ENCODE data around the gene CASP14.
A peak's percentile ranks its signal among the peaks of the same experiment; 100 is the strongest.
"Not testable (repeated sequence)": the region's sequence is repeated elsewhere in the genome, so short reads cannot be mapped to it uniquely, and the experiment has no call there.

The CASP14 gene

DNA sequence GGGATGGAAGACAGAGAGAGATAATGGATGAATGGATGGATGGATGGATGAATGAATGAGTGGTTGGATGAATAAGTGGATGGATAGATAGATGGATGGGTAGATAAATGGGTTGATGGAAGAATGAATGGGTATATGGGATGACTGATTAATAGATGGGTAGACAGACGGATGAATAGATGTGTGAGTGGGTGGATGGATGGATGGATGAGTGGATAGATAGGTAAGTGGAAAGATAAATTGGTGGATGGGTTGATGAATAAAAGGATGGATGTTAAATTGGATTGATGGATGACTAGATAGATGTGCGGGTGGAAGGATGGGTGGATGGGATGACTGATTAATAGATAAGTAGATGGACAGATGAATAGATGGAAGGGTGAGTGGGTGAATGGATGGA is 1.4 kb downstream of the CASP14 start:
- DNase-seq: no peak
- in situ Hi-C loops (cut with MboI; ENCODE audit: low pct_unique_long_range_greater_than_20kb, low sequenced_read_pairs): no loop called here

DNA sequence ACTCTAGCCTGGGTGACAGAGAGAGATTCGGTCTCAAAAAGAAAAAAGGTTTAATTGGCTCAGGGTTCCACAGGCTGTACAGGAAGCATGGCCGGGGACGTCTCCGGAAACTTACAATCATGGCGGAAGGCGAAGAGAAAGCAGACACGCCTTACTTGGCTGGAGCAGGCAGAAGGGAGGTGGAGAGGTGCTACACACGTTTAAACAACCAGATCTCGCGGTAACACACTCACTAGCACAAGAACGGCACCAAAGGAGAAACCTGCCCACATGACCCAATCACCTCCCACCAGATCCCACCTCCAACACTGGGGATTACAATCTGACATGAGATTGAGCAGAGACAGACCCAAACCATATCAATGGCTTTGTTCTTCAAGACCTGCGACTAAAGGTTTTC is 12.8 kb downstream of the CASP14 start:
- in situ Hi-C loops (cut with MboI; ENCODE audit: low pct_unique_long_range_greater_than_20kb, low sequenced_read_pairs): no loop called here
- DNase-seq: no peak

DNA sequence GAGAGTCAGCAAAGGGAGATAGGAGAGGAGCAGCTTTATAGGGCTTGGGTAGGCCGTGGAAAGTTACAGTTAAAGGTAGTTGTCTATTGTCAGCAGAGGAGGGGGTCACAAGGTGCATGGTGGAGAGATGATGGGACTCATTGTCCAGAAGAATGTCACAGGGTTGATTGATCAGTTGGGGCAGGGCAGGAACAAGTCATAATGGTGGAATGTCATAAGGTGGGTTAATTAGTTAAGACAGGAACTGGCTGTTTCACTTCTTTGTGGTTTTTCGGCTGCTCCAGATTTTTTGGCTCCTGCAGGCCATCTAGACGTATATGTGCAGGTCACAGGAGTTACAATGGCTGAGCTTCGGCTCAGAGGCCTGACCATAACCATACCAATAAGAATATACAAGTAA is 21.1 kb downstream of the CASP14 start:
- in situ Hi-C loops (cut with MboI; ENCODE audit: low pct_unique_long_range_greater_than_20kb, low sequenced_read_pairs); DNase-seq: not testable (repeated sequence)

DNA sequence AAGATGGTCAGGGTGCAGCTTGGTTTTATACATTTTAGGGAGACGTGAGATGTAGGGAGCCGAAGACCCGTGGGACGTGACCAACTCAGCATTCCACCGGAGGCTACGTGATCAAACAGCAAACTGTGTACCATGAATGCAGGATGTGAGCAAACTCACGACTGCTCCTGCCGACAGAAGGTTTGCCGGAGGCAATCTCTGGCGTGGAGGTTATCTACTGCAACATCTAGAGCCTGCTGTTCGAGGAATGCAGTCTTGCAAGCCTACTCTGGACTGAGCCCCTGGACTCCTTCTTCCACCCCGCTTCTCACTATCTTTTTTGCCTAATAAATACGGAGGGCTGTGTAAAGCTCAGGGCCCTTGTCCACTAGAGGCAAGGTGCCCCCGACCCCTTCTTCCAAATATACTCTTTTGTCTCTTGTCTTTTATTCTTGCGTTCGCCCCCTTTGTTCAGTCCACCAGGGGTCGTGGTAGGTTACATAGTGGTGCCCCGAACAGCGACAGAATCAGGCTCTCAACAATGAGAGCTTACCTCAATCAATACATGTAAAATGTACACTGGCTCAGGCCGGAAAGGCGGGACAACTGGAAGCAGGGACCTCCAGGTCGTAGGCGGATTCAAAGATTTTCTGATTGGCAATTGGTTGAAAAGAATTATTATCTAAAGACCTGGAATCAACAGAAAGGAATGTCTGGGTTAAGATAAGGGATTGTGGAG is 23.8 kb downstream of the CASP14 start:
- in situ Hi-C loops (cut with MboI; ENCODE audit: low pct_unique_long_range_greater_than_20kb, low sequenced_read_pairs): no loop called here

DNA sequence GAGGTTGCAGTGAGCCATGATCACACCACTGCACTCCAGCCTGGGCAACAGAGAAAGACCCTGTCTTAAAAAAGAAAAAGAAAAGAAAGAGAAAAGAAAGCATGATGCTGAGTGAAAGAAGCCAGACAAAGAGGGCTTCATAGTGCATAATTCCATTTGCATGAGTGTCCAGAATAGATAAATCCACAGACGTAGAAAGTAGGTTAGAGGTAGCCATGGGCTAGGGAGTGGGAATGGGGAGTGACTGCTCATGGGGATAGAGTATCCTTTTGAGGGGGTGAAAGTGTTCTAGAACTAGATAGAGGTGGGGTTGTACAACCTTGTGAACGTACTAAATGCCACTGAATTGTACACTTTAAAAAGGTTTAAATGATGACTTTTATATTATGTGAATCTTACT is 25.1 kb downstream of the CASP14 start:
- in situ Hi-C loops (cut with MboI; ENCODE audit: low pct_unique_long_range_greater_than_20kb, low sequenced_read_pairs): no loop called here
- no peak for DNase-seq

More for the DNA sequence above, 23.8 kb downstream of the CASP14 start:
- peak; percentile 4 for DNase-seq

DNA sequence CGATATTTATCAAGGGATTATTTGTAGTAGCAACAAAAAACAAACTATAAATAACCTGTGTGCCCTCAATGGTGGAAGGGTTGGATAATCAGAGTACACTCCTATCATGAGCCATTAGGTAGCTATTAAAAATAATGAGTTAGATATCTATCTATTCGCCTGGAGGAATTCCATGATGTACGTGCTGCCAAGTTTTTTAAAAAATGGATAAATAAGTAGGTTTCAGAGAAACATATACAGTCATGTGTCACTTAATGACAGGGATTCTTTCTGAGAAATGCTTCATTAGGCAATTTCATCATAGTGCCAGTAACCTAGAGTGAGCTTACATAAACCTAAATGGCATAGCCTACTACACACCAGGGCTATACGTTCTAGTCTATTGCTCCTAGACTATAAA is 26.5 kb downstream of the CASP14 start:
- no peak for DNase-seq
- in situ Hi-C loops (cut with MboI; ENCODE audit: low pct_unique_long_range_greater_than_20kb, low sequenced_read_pairs): no loop called here

DNA sequence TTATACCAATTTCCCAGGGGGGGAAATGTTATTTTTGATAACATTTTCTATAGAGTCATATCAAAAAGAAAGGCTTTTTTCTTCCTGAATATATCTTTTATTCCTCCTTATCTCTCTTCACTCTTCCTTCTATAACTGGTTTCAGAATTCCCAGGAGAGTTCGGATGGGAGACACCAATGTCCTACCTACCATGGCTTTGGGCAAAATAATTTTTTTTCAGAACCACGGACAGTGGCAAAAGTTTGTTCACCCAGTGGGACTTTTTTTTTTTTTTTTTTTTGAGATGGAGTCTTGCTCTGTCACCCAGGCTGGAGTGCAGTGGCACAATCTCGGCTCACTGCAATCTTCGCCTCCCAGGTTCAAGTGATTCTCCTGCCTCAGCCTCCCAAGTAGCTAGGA is 30.7 kb downstream of the CASP14 start:
- in situ Hi-C loops (cut with MboI; ENCODE audit: low pct_unique_long_range_greater_than_20kb, low sequenced_read_pairs): not testable (repeated sequence)
- peak; percentile 16 for DNase-seq

DNA sequence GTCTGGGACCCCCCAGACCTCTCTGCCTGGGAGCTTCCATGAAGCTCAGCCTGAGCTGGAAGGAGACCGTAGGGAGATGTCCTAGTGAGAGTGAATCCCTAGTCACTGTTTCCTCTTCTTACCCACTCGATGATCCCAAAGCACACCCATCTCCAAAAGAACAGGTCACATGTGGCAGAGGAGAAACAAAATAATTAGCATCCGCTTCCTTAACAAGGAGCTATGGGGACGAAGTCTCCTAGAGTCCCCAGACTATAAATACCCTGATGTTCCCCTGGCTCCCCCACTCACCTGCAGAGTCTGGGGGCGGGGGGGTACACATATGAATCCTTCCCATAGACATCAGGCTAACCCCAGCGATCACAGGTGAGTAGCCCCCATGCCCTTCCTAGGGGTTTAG is 32.6 kb downstream of the CASP14 start, which contains the start of gene OR1I1:
TSS of gene OR1I1 (plus strand) at position 301 of the 400 bp plus-strand sequence. CDS start 4,855 bp downstream, outside the sequence.
- in situ Hi-C loops (cut with MboI; ENCODE audit: low pct_unique_long_range_greater_than_20kb, low sequenced_read_pairs): no loop called here

DNA sequence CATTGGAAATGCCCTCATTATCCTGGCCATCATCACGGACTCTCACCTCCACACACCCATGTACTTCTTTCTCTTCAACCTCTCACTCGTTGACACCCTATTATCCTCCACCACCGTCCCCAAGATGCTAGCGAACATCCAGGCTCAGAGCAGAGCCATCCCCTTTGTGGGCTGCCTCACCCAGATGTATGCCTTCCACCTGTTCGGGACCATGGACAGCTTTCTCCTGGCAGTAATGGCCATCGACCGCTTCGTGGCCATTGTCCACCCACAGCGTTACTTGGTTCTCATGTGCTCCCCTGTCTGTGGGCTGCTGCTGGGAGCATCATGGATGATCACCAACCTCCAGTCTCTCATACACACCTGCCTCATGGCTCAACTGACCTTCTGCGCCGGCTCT is 37.9 kb downstream of the CASP14 start:
- DNase-seq: no peak
- in situ Hi-C loops (cut with MboI; ENCODE audit: low pct_unique_long_range_greater_than_20kb, low sequenced_read_pairs): no loop called here

More for the DNA sequence above, 32.6 kb downstream of the CASP14 start, which contains the start of gene OR1I1:
- DNase-seq: no peak

DNA sequence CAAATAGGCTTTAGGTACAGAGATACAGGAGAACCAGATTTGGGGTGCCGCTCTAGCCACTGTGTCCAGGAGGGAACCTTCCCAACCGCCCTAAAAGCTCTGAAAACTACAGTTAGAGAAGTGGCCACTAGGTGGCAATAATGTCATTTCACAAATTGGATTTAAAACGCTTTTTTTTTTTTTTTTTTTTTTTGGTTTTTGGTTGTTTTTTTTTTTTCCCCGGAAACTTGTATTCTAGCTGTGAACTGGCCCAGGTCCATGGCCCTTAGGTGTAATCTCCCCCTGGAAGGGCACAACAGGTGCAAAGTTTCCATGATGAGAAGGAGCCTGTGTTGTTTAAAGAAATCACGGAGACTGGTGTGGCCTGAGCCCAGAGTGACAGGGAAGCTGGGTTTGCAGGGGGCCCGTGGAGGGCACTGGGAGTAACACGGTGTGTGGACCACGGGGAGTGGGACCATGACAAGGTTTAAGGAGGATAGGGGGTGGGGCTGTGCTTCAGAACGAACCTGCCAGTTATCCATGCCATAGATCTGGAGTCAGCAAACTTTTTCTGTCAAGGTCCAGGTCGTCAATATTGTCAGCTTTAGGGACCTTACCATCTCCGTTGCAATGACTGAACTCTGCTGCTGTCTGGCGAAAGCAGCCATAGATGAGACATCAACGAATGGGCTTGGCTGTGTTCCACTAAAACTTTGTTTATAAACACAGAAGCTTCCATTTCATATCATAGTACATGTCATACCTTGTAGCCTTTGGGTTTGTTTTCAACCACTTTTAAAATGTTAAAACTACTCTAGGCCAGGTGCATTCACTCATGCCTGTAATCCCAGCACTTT is 42.9 kb downstream of the CASP14 start:
- DNase-seq: peak; percentile 79
- in situ Hi-C loops (cut with MboI; ENCODE audit: low pct_unique_long_range_greater_than_20kb, low sequenced_read_pairs): no loop called here

DNA sequence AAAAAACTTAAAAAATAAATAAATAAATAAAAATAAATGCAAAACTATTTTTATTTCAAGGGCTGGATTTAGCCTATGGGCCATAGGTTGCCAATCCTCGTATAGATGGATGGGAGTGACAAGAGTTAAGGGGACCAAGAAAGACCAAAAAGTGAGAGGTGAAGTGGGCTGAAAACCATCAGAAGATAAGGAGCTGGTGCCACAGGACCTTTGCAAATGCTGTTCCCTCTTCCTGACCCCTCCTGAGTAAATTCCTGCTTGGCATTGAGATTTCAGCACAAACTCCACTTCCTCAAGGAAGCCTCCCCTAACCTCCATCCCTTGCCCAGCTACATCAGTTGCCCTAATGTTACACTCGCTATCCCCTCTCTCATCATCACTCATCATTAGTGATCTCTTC is 43.7 kb downstream of the CASP14 start:
- no peak for DNase-seq
- in situ Hi-C loops (cut with MboI; ENCODE audit: low pct_unique_long_range_greater_than_20kb, low sequenced_read_pairs): no loop called here

DNA sequence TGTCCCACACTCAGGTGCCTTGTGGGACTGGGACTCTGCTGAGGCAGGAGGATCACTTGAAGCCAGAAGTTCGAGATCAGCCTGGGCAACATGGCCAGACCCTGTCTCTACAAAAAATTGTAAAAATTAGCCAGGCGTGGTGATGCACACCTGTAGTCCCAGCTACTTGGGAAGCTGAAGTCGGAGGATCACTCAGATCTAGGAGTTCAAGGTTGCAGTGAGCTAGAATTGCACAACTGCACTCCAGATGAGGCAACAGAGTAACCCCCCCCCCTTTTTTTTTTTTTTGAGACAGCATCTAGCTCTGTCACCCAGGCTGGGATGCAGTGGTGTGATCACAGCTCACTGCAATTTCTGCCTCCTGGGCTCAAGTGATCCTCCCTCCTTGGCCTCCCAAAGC is 46.9 kb downstream of the CASP14 start:
- in situ Hi-C loops (cut with MboI; ENCODE audit: low pct_unique_long_range_greater_than_20kb, low sequenced_read_pairs): no loop called here
- DNase-seq: no peak

DNA sequence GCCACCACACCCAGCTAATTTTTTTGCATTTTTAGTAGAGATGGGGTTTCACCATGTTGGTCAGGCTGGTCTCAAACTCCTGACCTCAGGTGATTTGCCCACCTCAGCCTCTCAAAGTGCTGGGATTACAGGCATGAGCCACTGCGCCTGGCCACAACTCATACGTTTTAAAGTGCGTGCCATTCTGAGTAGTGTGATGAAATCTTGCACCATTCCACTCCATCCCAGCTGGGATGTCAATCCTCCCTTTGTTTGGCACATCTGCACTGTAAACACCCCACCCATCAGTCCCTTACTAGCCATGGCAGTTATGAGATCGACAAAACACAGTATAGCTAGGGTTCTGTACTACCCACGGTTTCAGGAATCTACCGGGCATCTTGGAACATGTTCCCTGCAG is 48.7 kb downstream of the CASP14 start:
- in situ Hi-C loops (cut with MboI; ENCODE audit: low pct_unique_long_range_greater_than_20kb, low sequenced_read_pairs); DNase-seq: not testable (repeated sequence)

DNA sequence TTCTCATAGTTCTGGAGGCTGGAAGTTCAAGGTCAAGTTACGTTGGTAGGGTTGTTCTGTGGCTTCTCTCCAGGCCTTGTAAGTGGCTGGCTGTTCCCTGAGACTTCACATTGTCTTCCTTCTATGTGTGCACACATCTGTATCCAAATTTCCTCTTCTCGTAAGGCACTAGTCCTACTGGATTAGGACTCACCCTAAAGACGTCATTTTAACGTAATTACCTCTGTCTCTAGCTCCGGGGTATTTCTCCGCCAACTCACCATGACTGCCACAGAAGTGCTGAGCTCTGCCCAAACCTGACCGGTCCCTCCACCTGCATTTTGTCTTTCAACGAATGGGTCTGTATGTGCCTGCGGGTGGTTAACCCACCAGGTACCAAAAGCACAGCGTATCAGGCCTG is 49.2 kb downstream of the CASP14 start:
- in situ Hi-C loops (cut with MboI; ENCODE audit: low pct_unique_long_range_greater_than_20kb, low sequenced_read_pairs): no loop called here
- no peak for DNase-seq

DNA sequence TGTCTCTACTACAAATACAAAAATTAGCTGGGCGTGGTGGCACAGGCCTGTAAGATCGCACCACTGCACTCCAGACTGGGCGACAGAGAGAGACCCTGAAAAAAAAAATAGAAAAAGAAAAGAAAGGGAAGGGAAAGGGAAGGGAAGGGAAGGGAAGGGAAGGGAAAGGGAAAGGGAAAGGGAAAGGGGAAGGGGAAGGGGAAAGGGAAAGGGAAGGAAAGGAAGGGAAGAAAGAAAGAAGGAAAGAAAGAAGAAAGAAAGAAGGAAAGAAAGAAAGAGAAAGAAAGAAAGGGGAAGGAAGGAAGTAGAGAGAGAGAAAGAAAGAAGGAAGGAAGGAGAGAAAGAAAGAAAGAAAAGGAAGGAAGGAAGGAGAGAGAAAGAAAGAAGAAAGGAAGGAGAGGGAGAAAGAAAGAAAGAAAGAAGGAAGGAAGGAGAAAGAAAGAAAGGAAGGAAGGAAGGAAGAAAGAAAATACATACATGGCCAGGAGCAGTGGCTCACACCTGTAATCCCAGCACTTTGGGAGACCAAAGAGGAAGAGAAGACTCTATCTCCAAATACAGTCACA is 49.8 kb downstream of the CASP14 start:
- DNase-seq: no peak
- in situ Hi-C loops (cut with MboI; ENCODE audit: low pct_unique_long_range_greater_than_20kb, low sequenced_read_pairs): no loop called here

DNA sequence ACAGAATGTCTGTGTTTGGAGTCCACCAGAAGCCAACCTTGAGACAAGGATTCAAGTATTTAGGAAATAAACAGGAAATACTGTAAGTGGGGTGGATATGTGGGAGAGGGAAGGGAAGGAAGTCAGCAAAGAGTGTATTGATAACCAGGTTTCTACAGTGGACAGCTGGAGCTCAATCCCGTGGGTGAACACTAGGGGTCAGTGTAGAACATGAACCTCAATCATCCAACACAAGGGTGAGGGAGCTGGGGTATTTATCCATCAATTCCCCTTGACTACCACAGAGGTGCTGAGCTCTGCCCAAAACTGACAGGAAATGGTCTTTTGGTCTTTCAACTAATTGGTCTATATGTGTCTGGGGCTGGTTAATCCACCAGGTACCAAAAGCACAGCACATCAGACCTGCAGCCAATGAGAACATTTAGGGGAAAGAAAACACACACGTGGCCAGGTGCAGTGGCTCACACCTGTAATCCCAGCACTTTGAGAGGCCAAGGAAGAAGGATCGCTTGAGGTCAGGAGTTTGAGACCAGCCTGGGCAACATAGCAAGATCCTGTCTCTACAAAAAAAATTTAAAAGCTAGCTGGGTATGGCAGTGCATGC is 52.3 kb downstream of the CASP14 start:
- DNase-seq: peak; percentile 84

DNA sequence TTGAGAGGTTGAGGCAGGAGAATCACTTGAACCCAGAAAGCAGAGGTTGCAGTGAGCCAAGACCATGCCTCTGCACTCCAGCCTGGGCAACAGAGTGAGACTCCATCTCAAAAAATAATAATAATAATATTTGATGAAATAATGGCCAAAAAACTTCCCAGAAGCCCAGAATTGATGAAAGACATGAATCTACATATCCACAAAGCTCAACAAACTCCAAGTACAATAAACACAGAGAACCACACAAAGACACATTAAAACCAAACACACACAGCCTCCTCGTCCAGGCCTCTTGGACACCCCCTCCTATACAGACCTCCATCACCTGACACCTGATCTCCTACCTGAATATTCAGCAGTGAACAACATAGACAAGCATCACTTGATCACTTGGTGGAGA is 54.7 kb downstream of the CASP14 start:
- no peak for DNase-seq
- in situ Hi-C loops (cut with MboI; ENCODE audit: low pct_unique_long_range_greater_than_20kb, low sequenced_read_pairs): no loop called here

More for the DNA sequence above, 52.3 kb downstream of the CASP14 start:
- in situ Hi-C loops (cut with MboI; ENCODE audit: low pct_unique_long_range_greater_than_20kb, low sequenced_read_pairs): no loop called here

DNA sequence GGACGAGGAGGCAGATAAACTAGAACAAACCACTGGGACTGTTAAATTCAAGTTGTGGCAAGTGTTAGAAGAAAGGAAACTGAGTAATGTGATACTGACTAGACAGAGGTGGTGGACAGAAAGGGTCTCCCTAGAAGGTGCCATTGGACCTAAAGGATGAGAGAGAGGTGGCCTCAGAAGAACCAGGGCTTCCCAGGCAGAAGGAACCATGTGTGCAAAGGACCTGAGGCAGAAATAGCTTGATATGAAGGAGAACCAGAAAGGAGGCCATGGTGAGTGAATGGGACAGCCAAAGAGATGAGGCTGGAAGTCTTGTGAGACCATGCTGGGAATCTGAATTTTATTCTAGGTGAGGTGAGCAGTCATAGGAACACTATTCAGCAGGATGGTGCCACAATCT is 55.1 kb downstream of the CASP14 start:
- in situ Hi-C loops (cut with MboI; ENCODE audit: low pct_unique_long_range_greater_than_20kb, low sequenced_read_pairs): no loop called here
- no peak for DNase-seq

DNA sequence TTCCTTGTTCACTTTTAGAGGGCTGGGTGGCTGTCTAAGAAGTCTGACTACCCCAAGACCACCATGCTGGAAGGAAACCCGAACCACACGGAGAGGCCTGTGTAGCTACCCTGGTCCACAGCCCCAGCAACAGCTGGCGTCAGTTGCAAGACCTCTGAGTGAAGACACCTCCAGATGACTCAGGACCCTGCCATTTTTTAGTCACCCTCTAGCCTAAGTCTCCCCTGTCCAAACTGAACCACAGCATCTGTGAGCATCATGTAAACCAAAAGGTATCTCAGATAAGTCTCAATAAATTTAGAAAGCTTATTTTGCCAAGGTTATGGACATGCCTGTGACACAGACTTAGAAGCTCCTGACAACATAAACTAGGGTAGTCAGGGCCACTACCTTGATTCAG is 55.8 kb downstream of the CASP14 start:
- no peak for DNase-seq
- in situ Hi-C loops (cut with MboI; ENCODE audit: low pct_unique_long_range_greater_than_20kb, low sequenced_read_pairs): no loop called here
